ENCODE results near the gene STARD3. TPM values are rescaled to one million over a fixed set of nuclear protein-coding genes. Genes with fewer than 3 reads are reported as not detected.

Gene STARD3
- total RNA-seq, 1 donor from 2014 or later, result 11.5 TPM

DNA sequence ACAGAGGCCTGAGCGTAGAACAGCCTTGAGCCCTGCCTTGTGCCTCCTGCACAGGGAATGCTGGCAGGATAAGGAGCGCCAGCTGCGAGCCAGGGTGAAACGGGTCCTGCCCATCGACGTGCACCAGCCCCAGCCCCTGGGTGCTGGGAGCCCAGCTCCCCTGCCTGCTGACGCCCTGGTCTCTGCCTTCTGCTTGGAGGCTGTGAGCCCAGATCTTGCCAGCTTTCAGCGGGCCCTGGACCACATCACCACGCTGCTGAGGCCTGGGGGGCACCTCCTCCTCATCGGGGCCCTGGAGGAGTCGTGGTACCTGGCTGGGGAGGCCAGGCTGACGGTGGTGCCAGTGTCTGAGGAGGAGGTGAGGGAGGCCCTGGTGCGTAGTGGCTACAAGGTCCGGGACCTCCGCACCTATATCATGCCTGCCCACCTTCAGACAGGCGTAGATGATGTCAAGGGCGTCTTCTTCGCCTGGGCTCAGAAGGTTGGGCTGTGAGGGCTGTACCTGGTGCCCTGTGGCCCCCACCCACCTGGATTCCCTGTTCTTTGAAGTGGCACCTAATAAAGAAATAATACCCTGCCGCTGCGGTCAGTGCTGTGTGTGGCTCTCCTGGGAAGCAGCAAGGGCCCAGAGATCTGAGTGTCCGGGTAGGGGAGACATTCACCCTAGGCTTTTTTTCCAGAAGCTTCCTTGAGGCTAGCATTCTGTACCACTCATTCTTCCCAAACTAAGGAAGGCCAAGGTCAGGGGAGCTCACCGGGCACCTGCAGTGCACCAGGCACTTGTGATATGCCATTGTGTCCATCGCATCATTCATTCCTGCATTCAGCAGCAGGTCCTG, 33.2 kb downstream of the STARD3 start:
- H3K9ac ChIP-seq (ENCODE audit: low read depth in 1 of 3, low read length in 3 of 3), result peak overlapping the region; percentile 60 to 79 (median 74)
- H3K4me1 ChIP-seq (ENCODE audit: control insufficient read depth in 3 of 3, insufficient read depth in 3 of 3, low read length in 3 of 3), result peaks cover 39 to 87% (median 61%) of the 10 kb centered on the region in 3 donors
- peaks cover 0 to 17% (median 6%) of the 10 kb centered on the region in 3 donors for H3K27me3 ChIP-seq (ENCODE audit: control insufficient read depth in 3 of 3, insufficient read depth in 3 of 3, low read length in 3 of 3)
- no peak overlapping the region for H3K4me3 ChIP-seq (ENCODE audit: low read length in 3 of 3)
- no peaks in the 10 kb centered on the region for H3K9me3 ChIP-seq (ENCODE audit: control insufficient read depth in 3 of 3, low read length in 3 of 3)
- peaks cover 2 to 14% (median 3%) of the 10 kb centered on the region in 3 donors for H3K36me3 ChIP-seq (ENCODE audit: control insufficient read depth in 3 of 3, insufficient read depth in 3 of 3, low read length in 3 of 3)
- H3K27ac ChIP-seq (ENCODE audit: low read depth, low read length), result peak overlapping the region; percentile 74

DNA sequence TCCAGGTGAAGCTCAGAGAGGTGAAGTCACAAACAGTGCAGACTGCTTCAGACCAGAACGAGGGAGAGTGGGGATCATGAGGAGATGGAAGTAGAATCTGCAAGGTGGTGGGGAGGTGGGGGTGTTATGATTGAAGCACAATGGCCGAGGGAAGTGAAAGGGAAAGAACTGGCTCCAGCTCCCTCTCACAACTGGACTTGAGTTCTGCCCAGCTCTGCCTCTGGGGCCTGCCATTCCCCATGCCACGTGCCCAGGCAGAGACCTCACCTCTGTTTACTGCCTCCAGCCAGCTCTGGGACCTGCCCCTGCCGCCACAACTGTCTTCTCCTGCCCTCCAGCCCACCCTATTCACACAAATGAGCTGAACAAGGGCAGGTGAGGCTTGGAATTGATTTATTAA, 33.8 kb downstream of the STARD3 start:
- Histone ChIP-seq H3K9me3 (ENCODE audit: control insufficient read depth in 3 of 3, low read length in 3 of 3) (no peaks in the 10 kb centered on the region), H3K27ac (ENCODE audit: low read depth, low read length) (peak overlapping the region; percentile 74), H3K4me1 (ENCODE audit: control insufficient read depth in 3 of 3, insufficient read depth in 3 of 3, low read length in 3 of 3) (peaks cover 45 to 87% (median 66%) of the 10 kb centered on the region in 3 donors), H3K9ac (ENCODE audit: low read depth in 1 of 3, low read length in 3 of 3) (peak overlapping the region; percentile 60 to 79 (median 74)), H3K27me3 (ENCODE audit: control insufficient read depth in 3 of 3, insufficient read depth in 3 of 3, low read length in 3 of 3) (peaks cover 0 to 17% (median 6%) of the 10 kb centered on the region in 3 donors), H3K4me3 (ENCODE audit: low read length in 3 of 3) (no peak overlapping the region), H3K36me3 (ENCODE audit: control insufficient read depth in 3 of 3, insufficient read depth in 3 of 3, low read length in 3 of 3) (peaks cover 2 to 9% (median 3%) of the 10 kb centered on the region in 3 donors)

DNA sequence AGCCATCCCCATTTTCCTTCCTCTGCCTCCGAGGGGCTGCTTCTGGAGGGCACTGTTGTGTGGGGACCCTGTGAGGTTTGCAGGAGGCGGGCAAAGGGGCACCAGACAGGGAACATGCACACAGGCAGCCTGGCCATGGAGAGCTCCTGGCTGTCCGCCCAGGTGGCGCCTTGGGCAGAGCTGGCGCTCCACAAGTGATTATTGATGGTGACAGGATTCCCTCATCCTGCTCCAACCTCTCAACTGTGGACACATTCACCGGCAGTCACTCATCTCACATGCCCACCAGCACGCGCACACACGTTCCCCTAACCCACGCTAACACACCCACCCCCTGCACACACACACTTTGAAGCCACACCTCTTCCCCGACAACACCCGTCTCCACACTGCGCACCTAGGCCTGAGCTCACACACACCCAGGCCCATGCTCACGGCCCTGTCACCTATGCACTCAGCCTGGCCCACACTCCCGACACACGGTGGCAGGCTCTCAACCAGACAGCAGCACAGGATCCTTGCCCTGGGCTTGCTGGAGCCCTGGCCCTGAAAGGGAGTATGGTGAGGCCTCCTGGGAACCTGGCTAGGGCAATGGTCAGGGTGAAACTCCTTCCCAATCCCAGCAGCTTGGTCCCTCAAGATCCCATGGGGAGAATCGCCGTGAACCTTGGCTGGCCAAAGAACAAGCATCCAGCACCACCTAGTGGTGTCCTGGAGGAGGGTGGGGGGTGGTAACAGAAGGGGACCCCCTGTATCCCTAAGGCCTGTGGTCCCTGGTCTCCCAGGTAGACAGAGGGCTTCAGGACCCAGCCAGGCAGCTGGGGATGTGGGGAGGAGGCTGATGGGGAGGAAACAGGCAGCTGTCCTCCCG, 34.9 kb downstream of the STARD3 start:
- H3K4me3 ChIP-seq (ENCODE audit: low read length in 3 of 3), result peak overlapping the region in 1 of 3 donors; percentile 35
- peaks cover 0 to 3% (median 0%) of the 10 kb centered on the region in 3 donors for H3K36me3 ChIP-seq (ENCODE audit: control insufficient read depth in 3 of 3, insufficient read depth in 3 of 3, low read length in 3 of 3)
- H3K9me3 ChIP-seq (ENCODE audit: control insufficient read depth in 3 of 3, low read length in 3 of 3), result no peaks in the 10 kb centered on the region
- peak overlapping the region; percentile 74 for H3K27ac ChIP-seq (ENCODE audit: low read depth, low read length)
- H3K4me1 ChIP-seq (ENCODE audit: control insufficient read depth in 3 of 3, insufficient read depth in 3 of 3, low read length in 3 of 3), result peaks cover 56 to 87% (median 67%) of the 10 kb centered on the region in 3 donors
- peaks cover 0 to 17% (median 6%) of the 10 kb centered on the region in 3 donors for H3K27me3 ChIP-seq (ENCODE audit: control insufficient read depth in 3 of 3, insufficient read depth in 3 of 3, low read length in 3 of 3)
- H3K9ac ChIP-seq (ENCODE audit: low read depth in 1 of 3, low read length in 3 of 3), result peak overlapping the region; percentile 60 to 79 (median 74)

DNA sequence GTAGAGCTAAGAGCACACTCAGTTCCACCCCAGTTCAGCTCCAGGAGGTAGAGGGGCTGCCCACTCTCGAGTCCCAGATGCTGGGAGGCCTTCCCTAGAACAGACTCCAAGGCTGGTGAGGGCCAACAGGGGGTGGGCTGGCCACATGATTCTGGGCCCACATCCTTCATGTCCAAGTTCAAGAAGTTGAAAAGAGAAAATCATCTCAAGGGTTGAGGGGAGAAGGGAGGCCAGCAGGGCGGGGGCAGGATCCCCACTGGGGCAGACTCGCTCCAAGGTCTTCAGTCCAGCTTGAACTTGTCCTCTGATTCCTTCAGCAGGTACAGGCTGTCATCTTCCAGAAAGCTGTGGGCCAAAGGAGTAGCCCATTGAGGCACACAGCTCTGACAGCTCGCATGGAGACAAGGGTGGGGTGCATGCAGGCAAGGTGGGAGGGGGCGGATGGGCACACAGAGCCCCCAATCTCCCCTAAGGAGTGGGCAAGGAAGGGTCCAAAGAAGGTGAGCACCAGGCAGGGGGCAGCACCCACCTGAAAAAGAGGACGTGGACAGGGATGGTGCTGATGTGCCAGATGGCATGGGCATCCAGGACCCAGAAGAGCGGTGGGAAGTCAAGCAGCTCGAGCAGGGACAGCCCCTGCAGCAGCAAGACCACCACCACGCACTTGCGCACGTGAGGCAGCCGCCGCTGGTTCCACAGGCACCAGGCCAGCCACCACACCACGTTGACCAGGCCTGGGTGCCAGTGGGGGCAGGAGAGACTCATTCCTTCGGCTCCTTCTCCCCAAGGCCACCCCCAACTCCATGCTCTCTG, 35.8 kb downstream of the STARD3 start:
- H3K9ac ChIP-seq (ENCODE audit: low read depth in 1 of 3, low read length in 3 of 3), result peak overlapping the region in 2 of 3 donors; percentile 45 to 79
- peaks cover 0 to 17% (median 6%) of the 10 kb centered on the region in 3 donors for H3K27me3 ChIP-seq (ENCODE audit: control insufficient read depth in 3 of 3, insufficient read depth in 3 of 3, low read length in 3 of 3)
- peaks cover 0 to 3% (median 0%) of the 10 kb centered on the region in 3 donors for H3K36me3 ChIP-seq (ENCODE audit: control insufficient read depth in 3 of 3, insufficient read depth in 3 of 3, low read length in 3 of 3)
- no peaks in the 10 kb centered on the region for H3K9me3 ChIP-seq (ENCODE audit: control insufficient read depth in 3 of 3, low read length in 3 of 3)
- peaks cover 63 to 89% (median 72%) of the 10 kb centered on the region in 3 donors for H3K4me1 ChIP-seq (ENCODE audit: control insufficient read depth in 3 of 3, insufficient read depth in 3 of 3, low read length in 3 of 3)
- no peak overlapping the region for H3K4me3 ChIP-seq (ENCODE audit: low read length in 3 of 3)
- H3K27ac ChIP-seq (ENCODE audit: low read depth, low read length), result peak overlapping the region; percentile 74

DNA sequence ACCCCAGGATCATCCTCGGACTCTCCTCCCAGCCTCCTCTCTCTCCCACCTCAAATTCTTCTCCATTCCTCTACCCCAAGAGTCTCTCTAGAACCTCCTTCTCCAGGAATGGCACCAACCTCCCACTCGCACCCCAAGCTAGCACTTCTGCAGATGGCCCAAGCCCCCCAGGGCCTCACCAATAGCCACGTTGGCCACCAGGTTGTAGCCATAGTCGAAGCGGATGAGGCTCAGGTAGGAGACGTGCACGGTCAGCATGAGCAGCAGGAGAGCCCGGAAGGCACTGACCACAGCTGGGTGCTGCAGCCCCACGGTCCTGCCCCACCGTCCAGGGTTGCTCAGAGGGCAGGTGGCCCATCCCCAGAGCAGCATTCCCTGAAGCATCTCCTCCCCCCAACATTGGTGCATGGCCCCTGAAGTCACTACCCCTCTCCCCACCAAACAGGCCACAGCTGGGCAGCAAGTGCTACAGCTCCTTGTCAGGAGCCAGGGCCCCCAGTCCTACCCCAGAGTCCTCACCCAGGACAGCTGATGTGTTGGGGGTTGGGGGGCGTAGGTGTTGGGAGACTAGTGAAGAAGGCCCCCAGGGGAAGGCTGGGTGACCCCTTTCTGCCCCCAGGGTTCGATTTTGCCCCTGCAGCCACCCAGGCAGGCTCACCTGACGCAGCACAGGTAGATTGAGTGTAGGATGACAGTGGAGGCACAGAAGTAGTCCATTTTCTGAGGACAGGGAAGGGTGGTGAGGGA, 36.6 kb downstream of the STARD3 start:
- peaks cover 67 to 93% (median 78%) of the 10 kb centered on the region in 3 donors for H3K4me1 ChIP-seq (ENCODE audit: control insufficient read depth in 3 of 3, insufficient read depth in 3 of 3, low read length in 3 of 3)
- peak overlapping the region in 1 of 3 donors; percentile 20 for H3K9ac ChIP-seq (ENCODE audit: low read depth in 1 of 3, low read length in 3 of 3)
- H3K36me3 ChIP-seq (ENCODE audit: control insufficient read depth in 3 of 3, insufficient read depth in 3 of 3, low read length in 3 of 3), result peaks cover 0 to 3% (median 0%) of the 10 kb centered on the region in 3 donors
- H3K27me3 ChIP-seq (ENCODE audit: control insufficient read depth in 3 of 3, insufficient read depth in 3 of 3, low read length in 3 of 3), result peaks cover 0 to 17% (median 6%) of the 10 kb centered on the region in 3 donors
- H3K9me3 ChIP-seq (ENCODE audit: control insufficient read depth in 3 of 3, low read length in 3 of 3), result no peaks in the 10 kb centered on the region
- no peak overlapping the region for H3K27ac ChIP-seq (ENCODE audit: low read depth, low read length)
- H3K4me3 ChIP-seq (ENCODE audit: low read length in 3 of 3), result no peak overlapping the region

DNA sequence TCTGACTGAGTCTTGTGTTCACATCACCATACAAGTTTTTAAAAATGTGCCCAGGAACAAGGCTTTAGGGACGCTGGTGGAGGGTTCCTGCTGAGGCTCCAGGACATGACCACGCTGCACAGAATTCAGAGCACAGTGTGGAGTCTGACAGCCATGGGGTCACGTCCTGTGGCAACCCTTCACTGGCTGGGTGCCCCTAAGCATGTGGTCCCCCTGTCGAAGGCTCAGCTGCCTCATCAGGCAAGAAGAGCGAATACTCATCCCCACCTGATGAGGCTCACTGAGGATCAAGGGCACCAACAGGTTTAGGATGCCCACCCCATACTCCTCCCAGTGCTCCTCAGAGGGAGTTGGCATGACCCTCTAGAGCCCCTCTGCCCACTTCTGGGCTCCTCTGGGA, 37.2 kb downstream of the STARD3 start:
- H3K9ac ChIP-seq (ENCODE audit: low read depth in 1 of 3, low read length in 3 of 3), result peak overlapping the region in 1 of 3 donors; percentile 51
- H3K27ac ChIP-seq (ENCODE audit: low read depth, low read length), result peak overlapping the region; percentile 99
- H3K9me3 ChIP-seq (ENCODE audit: control insufficient read depth in 3 of 3, low read length in 3 of 3), result no peaks in the 10 kb centered on the region
- peaks cover 0 to 17% (median 6%) of the 10 kb centered on the region in 3 donors for H3K27me3 ChIP-seq (ENCODE audit: control insufficient read depth in 3 of 3, insufficient read depth in 3 of 3, low read length in 3 of 3)
- H3K4me1 ChIP-seq (ENCODE audit: control insufficient read depth in 3 of 3, insufficient read depth in 3 of 3, low read length in 3 of 3), result peaks cover 70 to 96% (median 80%) of the 10 kb centered on the region in 3 donors
- peaks cover 0 to 3% (median 1%) of the 10 kb centered on the region in 3 donors for H3K36me3 ChIP-seq (ENCODE audit: control insufficient read depth in 3 of 3, insufficient read depth in 3 of 3, low read length in 3 of 3)
- no peak overlapping the region for H3K4me3 ChIP-seq (ENCODE audit: low read length in 3 of 3)

DNA sequence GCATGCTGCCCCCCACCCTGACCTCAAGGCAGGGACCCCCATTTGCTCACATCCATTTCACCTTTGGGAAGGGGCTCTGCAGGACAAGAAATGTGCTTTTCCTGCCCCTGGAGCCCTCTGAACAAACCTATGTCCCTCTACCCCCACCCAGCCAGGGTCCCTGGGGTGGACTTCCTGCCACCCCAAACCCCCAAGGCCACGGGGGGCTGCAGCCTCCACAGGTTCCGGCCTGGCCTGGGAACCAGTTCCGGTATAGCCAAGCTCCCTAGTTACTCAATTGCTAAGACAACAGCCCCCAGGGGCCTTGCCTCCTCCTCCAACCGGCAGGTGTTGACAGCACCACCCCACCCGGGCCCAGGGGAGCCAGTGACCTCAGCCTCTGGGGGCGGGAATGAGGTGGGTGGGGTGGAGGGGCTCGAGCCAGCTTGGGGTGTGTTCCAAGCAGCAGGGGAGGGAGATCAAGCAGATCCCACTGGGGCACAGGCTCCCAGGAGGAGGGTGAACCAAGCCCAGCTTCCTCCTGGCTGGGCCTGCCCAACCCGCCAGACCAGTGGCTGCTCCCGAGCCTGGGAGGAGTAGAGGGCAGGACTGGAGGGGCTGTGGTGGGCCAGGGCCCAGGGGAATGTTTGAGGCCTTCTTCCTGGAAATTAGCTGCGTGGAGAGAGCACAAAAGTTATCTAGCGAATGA, 37.9 kb downstream of the STARD3 start:
- Histone ChIP-seq H3K4me3 (ENCODE audit: low read length in 3 of 3) (no peak overlapping the region), H3K9ac (ENCODE audit: low read depth in 1 of 3, low read length in 3 of 3) (peak overlapping the region in 2 of 3 donors; percentile 65 to 73), H3K9me3 (ENCODE audit: control insufficient read depth in 3 of 3, low read length in 3 of 3) (no peaks in the 10 kb centered on the region), H3K27me3 (ENCODE audit: control insufficient read depth in 3 of 3, insufficient read depth in 3 of 3, low read length in 3 of 3) (peaks cover 0 to 10% (median 4%) of the 10 kb centered on the region in 3 donors), H3K27ac (ENCODE audit: low read depth, low read length) (peak overlapping the region; percentile 99), H3K4me1 (ENCODE audit: control insufficient read depth in 3 of 3, insufficient read depth in 3 of 3, low read length in 3 of 3) (peaks cover 77 to 96% (median 81%) of the 10 kb centered on the region in 3 donors), H3K36me3 (ENCODE audit: control insufficient read depth in 3 of 3, insufficient read depth in 3 of 3, low read length in 3 of 3) (peaks cover 0 to 3% (median 2%) of the 10 kb centered on the region in 3 donors)

DNA sequence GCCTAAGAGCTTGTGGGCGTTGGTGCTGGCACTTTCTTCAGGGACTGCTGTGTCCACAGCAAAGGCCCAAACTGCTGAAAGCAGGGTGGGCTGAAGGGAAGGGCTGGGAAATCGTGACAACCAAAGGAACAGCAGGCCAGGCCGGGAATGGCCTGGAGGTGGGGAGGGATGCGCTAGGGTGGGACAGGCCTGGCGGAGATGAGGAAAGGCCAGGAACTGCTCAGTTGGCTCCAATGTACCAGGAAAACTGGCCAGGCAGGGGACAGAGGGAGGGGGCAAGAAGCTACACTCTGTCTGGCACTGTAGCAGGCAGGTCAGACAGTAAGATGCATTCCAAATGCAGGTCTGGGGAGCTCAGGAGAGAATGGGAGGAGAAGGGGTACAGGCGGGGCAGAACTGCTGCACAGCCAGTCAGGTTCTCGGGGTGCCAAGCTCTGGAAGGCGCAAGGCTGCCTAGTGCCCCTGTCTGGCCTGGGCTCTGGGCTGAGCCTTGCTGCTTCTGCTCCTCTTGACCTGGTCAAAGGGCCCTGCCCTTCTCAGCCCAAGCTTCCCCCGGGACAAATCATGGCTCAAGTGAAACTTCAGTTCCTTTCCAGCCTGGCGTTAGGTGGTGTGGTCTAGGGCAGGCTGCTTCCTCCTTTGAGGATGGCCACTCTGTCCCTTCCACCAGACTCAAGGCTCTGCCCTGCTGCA, 38.6 kb downstream of the STARD3 start:
- peaks cover 76 to 96% (median 79%) of the 10 kb centered on the region in 3 donors for H3K4me1 ChIP-seq (ENCODE audit: control insufficient read depth in 3 of 3, insufficient read depth in 3 of 3, low read length in 3 of 3)
- H3K27me3 ChIP-seq (ENCODE audit: control insufficient read depth in 3 of 3, insufficient read depth in 3 of 3, low read length in 3 of 3), result peaks cover 0 to 4% (median 4%) of the 10 kb centered on the region in 3 donors
- peaks cover 0 to 5% (median 0%) of the 10 kb centered on the region in 3 donors for H3K36me3 ChIP-seq (ENCODE audit: control insufficient read depth in 3 of 3, insufficient read depth in 3 of 3, low read length in 3 of 3)
- H3K4me3 ChIP-seq (ENCODE audit: low read length in 3 of 3), result no peak overlapping the region
- H3K9me3 ChIP-seq (ENCODE audit: control insufficient read depth in 3 of 3, low read length in 3 of 3), result no peaks in the 10 kb centered on the region
- peak overlapping the region; percentile 99 for H3K27ac ChIP-seq (ENCODE audit: low read depth, low read length)
- peak overlapping the region; percentile 42 to 73 (median 65) for H3K9ac ChIP-seq (ENCODE audit: low read depth in 1 of 3, low read length in 3 of 3)
